Colonic mucosa (tissue), 4 donors: Measurements from ENCODE around the gene OSBPL10. TPM values are rescaled to one million over a fixed set of nuclear protein-coding genes. Genes with fewer than 3 reads are reported as not detected.

Experiments
- DNase-seq: peaks from one replicate; pipeline ENCODE4 v3.0.0-alpha.2; 2020
- H3K27ac ChIP-seq: fragments of 200-600 bp; one replicate; pipeline ENCODE4 v1.8.0; 2021
- H3K27me3 ChIP-seq: fragments of 200-600 bp; one replicate; pipeline ENCODE4 v1.8.0; 2021
- H3K36me3 ChIP-seq: fragments of 200-600 bp; one replicate; pipeline ENCODE4 v1.8.0; 2021
- H3K4me1 ChIP-seq: fragments of 200-600 bp; one replicate; pipeline ENCODE4 v1.8.0; 2021; ENCODE audit warnings: mild to moderate bottlenecking
- H3K4me3 ChIP-seq: fragments of 200-600 bp; one replicate; pipeline ENCODE4 v1.8.0; 2021
- H3K9ac ChIP-seq, 2 donors: one replicate each; pipeline ENCODE4 v1.7.0; 2013; ENCODE audit warnings: control low read depth in 2 of 2, low read depth in 2 of 2, low read length in 2 of 2
- H3K9me3 ChIP-seq: fragments of 200-600 bp; one replicate; pipeline ENCODE4 v1.8.0; 2021
- CTCF ChIP-seq: fragments of 200-600 bp; IDR thresholded peaks from one replicate; pipeline ENCODE4 v1.8.0; 2022; ENCODE audit warnings: antibody characterized with exemption, mild to moderate bottlenecking
- intact Hi-C: fragments of 100-400 bp; cut with DNase I; formaldehyde crosslinking; loops from one replicate; pipeline ENCODE4 v1.14.1; 2022
- total RNA-seq, 2 donors: library from RNA; stranded (reverse); fragmentation: NEBNext Ultra II Directional in 1 of 2; extraction: Animal tissue kit (Norgen Biotek cat#: 25700) in 1 of 2; gene quantifications; one replicate each; pipeline ENCODE4 v1.2.1, GENCODE V29; 2021
- donor health status: healthy.
- donor health status: DM: no; HTN: no; CAD: no.
- donor health status: DM: no; HTN: no; CAD: no.

The OSBPL10 gene
- total RNA-seq, 2 donors from 2014 or later, result 20.0 to 34.4 TPM

GRCh38 chr3:31955581-31955980, 25.5 kb downstream of the OSBPL10 start:
- Histone ChIP-seq H3K9ac (no peak overlapping the region), H3K36me3 (no peaks in the 10 kb centered on the region), H3K9me3 (no peaks in the 10 kb centered on the region), H3K4me3 (no peak overlapping the region), H3K27me3 (no peaks in the 10 kb centered on the region), H3K27ac (no peak overlapping the region), H3K4me1 (no peaks in the 10 kb centered on the region)
- intact Hi-C loops, result no loop called here
- DNase-seq, result no peak
- TF ChIP-seq CTCF, result no peak

GRCh38 chr3:31953636-31954035, 27.4 kb downstream of the OSBPL10 start:
- H3K4me1 ChIP-seq, result no peaks in the 10 kb centered on the region
- no peak for TF ChIP-seq CTCF
- no peak overlapping the region for H3K9ac ChIP-seq
- H3K36me3 ChIP-seq, result no peaks in the 10 kb centered on the region
- H3K27me3 ChIP-seq, result no peaks in the 10 kb centered on the region
- no peak for DNase-seq
- H3K4me3 ChIP-seq, result no peak overlapping the region
- intact Hi-C loops, result no loop called here
- H3K9me3 ChIP-seq, result no peaks in the 10 kb centered on the region
- H3K27ac ChIP-seq, result no peak overlapping the region

GRCh38 chr3:31953091-31953490, 28.0 kb downstream of the OSBPL10 start:
- no peak for DNase-seq
- Histone ChIP-seq H3K9me3 (no peaks in the 10 kb centered on the region), H3K9ac (no peak overlapping the region), H3K4me1 (no peaks in the 10 kb centered on the region), H3K27me3 (no peaks in the 10 kb centered on the region), H3K36me3 (no peaks in the 10 kb centered on the region), H3K4me3 (no peak overlapping the region), H3K27ac (no peak overlapping the region)
- intact Hi-C loops, result no loop called here
- TF ChIP-seq CTCF, result no peak

- TF ChIP-seq CTCF, result no peak
Measured at GRCh38 chr3:31952205-31952604, 28.9 kb downstream of the OSBPL10 start.

GRCh38 chr3:31948280-31948679, 32.8 kb downstream of the OSBPL10 start:
- DNase-seq, result no peak
- intact Hi-C loops, result no loop called here

More at GRCh38 chr3:31952205-31952604, 28.9 kb downstream of the OSBPL10 start:
- Histone ChIP-seq H3K27ac (no peak overlapping the region), H3K36me3 (no peaks in the 10 kb centered on the region), H3K9ac (no peak overlapping the region), H3K4me3 (no peak overlapping the region), H3K4me1 (no peaks in the 10 kb centered on the region), H3K9me3 (no peaks in the 10 kb centered on the region), H3K27me3 (no peaks in the 10 kb centered on the region)
- intact Hi-C loops, result no loop called here
- no peak for DNase-seq

More at GRCh38 chr3:31948280-31948679, 32.8 kb downstream of the OSBPL10 start:
- Histone ChIP-seq H3K4me3 (no peak overlapping the region), H3K36me3 (no peaks in the 10 kb centered on the region), H3K9ac (no peak overlapping the region), H3K9me3 (no peaks in the 10 kb centered on the region), H3K4me1 (no peaks in the 10 kb centered on the region), H3K27ac (peak overlapping the region; percentile 20), H3K27me3 (no peaks in the 10 kb centered on the region)
- TF ChIP-seq CTCF, result no peak
